B cell (primary cell): ENCODE measurements around the gene TTC28. TPM values are rescaled to one million over a fixed set of nuclear protein-coding genes. Genes with fewer than 3 reads are reported as not detected.

Experiments used
- ATAC-seq: fragments of 200-7000 bp; cut with Tn5 transposase; one replicate; pipeline ENCODE4 v1.10.0; 2021; ENCODE audit warnings: low read depth, mild to moderate bottlenecking, moderate number of reproducible peaks, moderate library complexity
- CTCF ChIA-PET: fragments of 350-600 bp; sonication (Branson Sonifier 250); formaldehyde crosslinking; loops from one replicate; lab custom pipeline; 2021; ENCODE audit warnings: antibody characterized with exemption, inconsistent platforms; lab: Charles Lee
- POLR2A ChIA-PET: fragments of 350-600 bp; sonication (Branson Sonifier 250); formaldehyde crosslinking; loops from one replicate; lab custom pipeline; 2021; ENCODE audit warnings: antibody characterized with exemption; lab: Charles Lee
- DNase-seq: peaks from one replicate; pipeline ENCODE4 v3.0.0; 2013
- H2AFZ ChIP-seq: 2 replicates; pipeline ENCODE4 v1.6.1; 2012; ENCODE audit warnings: mild to moderate bottlenecking, low read depth, low read length; ENCODE audit not compliant: insufficient read depth, poor library complexity, severe bottlenecking
- H3K27ac ChIP-seq, 2 donors: 1 replicate in 1 of 2; 2 replicates in 1 of 2; pipeline ENCODE4 v1.5.1; 2012 to 2013; ENCODE audit warnings: low read length in 2 of 2, mild to moderate bottlenecking in 2 of 2, moderate library complexity in 1 of 2
- H3K27me3 ChIP-seq, 4 experiments: fragments of 200-600 bp in 1 of 4; sonication (generic) in 1 of 4; replicated peaks in 1 of 4; 1 replicate in 2 of 4; 2 replicates in 2 of 4; pipeline versions ENCODE4 v1.6.1 to v1.7.0; 2013 to 2016; ENCODE audit warnings: low read length in 3 of 4, mild to moderate bottlenecking in 2 of 4, mixed read lengths in 1 of 4, moderate library complexity in 1 of 4; ENCODE audit not compliant: insufficient read depth in 4 of 4, control insufficient read depth in 3 of 4; ENCODE audit errors: control extremely low read depth in 1 of 4
- H3K36me3 ChIP-seq, 2 experiments: replicated peaks in 1 of 2; 1 replicate in 1 of 2; 2 replicates in 1 of 2; pipeline versions ENCODE4 v1.6.1 to v1.7.1; 2013; ENCODE audit warnings: low read length in 1 of 2; ENCODE audit not compliant: insufficient read depth in 2 of 2, control insufficient read depth in 1 of 2; ENCODE audit errors: control extremely low read depth in 1 of 2, extremely low read depth in 1 of 2
- H3K4me1 ChIP-seq, 2 donors: fragments of 200-600 bp in 1 of 2; sonication (generic) in 1 of 2; 1 replicate in 1 of 2; 2 replicates in 1 of 2; pipeline versions ENCODE4 v1.5.1 to v1.6.1; 2013 to 2017; ENCODE audit warnings: low read length in 2 of 2; ENCODE audit not compliant: control insufficient read depth in 2 of 2, insufficient read depth in 2 of 2
- H3K4me2 ChIP-seq: replicated peaks from 2 replicates; pipeline ENCODE3; 2012; ENCODE audit warnings: mild to moderate bottlenecking, low read depth, low read length; ENCODE audit not compliant: poor library complexity, severe bottlenecking
- H3K4me3 ChIP-seq, 5 experiments: fragments of 200-600 bp in 1 of 5; sonication (generic) in 1 of 5; 1 replicate in 3 of 5; 2 replicates in 2 of 5; pipeline versions ENCODE4 v1.5.1 to v1.7.0; 2011 to 2016; ENCODE audit warnings: low read length in 4 of 5, mild to moderate bottlenecking in 4 of 5, low read depth in 2 of 5, control low read depth in 1 of 5, moderate library complexity in 1 of 5; ENCODE audit not compliant: insufficient read depth in 1 of 5; ENCODE audit errors: control extremely low read depth in 1 of 5, extremely low read depth in 1 of 5
- H3K79me2 ChIP-seq: fragments of 200-600 bp; sonication (generic); one replicate; pipeline ENCODE4 v1.6.0; 2016; ENCODE audit warnings: low read length; ENCODE audit not compliant: control insufficient read depth, insufficient read depth
- H3K9ac ChIP-seq: fragments of 200-600 bp; sonication (generic); 2 replicates; pipeline ENCODE4 v1.6.1; 2017; ENCODE audit warnings: mild to moderate bottlenecking, low read length, moderate library complexity
- H3K9me3 ChIP-seq, 3 donors: one replicate each; pipeline versions ENCODE4 v1.6.1 to v1.7.1; 2013; ENCODE audit warnings: low read length in 2 of 3; ENCODE audit not compliant: control insufficient read depth in 2 of 3, insufficient read depth in 1 of 3; ENCODE audit errors: control extremely low read depth in 1 of 3
- H4K20me1 ChIP-seq: 2 replicates; pipeline ENCODE4 v1.6.0; 2012; ENCODE audit warnings: mild to moderate bottlenecking, low read length; ENCODE audit not compliant: insufficient read depth, control insufficient read depth, poor library complexity, severe bottlenecking
- H3K27ac Mint-ChIP-seq: one replicate; pipeline ENCODE4 v1.8.0; 2021; ENCODE audit warnings: mixed read lengths
- H3K27me3 Mint-ChIP-seq: one replicate; pipeline ENCODE4 v1.8.0; 2021; ENCODE audit warnings: mixed read lengths
- H3K4me1 Mint-ChIP-seq: one replicate; pipeline ENCODE4 v1.8.0; 2021; ENCODE audit warnings: mixed read lengths
- H3K4me3 Mint-ChIP-seq: one replicate; pipeline ENCODE4 v1.8.0; 2021; ENCODE audit warnings: mixed read lengths
- H3K9me3 Mint-ChIP-seq: one replicate; pipeline ENCODE4 v1.8.0; 2022; ENCODE audit warnings: mixed read lengths; ENCODE audit not compliant: insufficient read depth
- CTCF ChIP-seq: fragments of 200-600 bp; IDR thresholded peaks from one replicate; pipeline ENCODE4 v1.8.0; 2022; ENCODE audit warnings: antibody characterized with exemption, mild to moderate bottlenecking
- EZH2 ChIP-seq: IDR thresholded peaks from 2 replicates; pipeline ENCODE4 v1.6.1; 2012; ENCODE audit warnings: borderline replicate concordance, low read depth, mild to moderate bottlenecking, moderate library complexity, low read length; ENCODE audit not compliant: insufficient read depth, poor library complexity, severe bottlenecking
- WGBS: methylation state at CpG from one replicate; pipeline ENCODE4 v1.1.5; 2013; ENCODE audit warnings: missing lambda C conversion rate; ENCODE audit not compliant: insufficient coverage; 5-methylcytosine and 5-hydroxymethylcytosine counted together
- intact Hi-C: fragments of 100-400 bp; cut with micrococcal nuclease; formaldehyde crosslinking; loops from one replicate; pipeline ENCODE4 v1.10.0; 2022
- polyA plus RNA-seq: library from polyadenylated mRNA; depleted of rRNA; stranded (reverse); fragments of >200 nt; gene quantifications from 2 replicates; pipeline ENCODE4 v1.2.3, GENCODE V29; 2012
- total RNA-seq, 2 donors: library from RNA; stranded (reverse); fragments of 120-200 nt in 1 of 2; gene quantifications; 1 replicate in 1 of 2; 2 replicates in 1 of 2; pipeline versions ENCODE4 v1.2.3 to v1.2.4, GENCODE V29; 2013 to 2022

Gene TTC28
- total and polyA plus RNA-seq, 2 donors (not counting 1 experiment from before 2014, with no cell fraction given) = 4.5 to 7.3 TPM

DNA sequence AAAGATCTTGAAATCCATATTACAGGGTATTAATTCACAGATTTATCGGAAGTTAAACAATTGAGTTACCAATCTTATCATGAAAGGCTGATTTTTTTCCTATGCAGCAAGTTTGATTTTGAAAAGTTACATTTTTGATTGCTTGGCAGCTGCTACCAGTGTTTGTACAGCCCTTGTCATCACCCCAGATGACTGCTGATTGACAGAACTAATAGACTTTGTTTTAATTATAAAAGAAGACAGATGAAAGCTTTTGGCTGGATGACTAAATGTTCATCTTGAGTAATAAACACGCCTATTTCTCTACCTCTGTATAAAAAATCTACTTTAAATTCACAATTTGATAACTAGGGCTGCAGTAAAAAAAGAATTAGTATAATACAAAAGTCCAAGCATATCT is 259.7 kb downstream of the TTC28 start:
- ChIA-PET CTCF (no interaction called here), POLR2A (no interaction called here)
- H3K27me3 Mint-ChIP-seq = peaks cover 14% of the 10 kb centered on the region
- Histone ChIP-seq H2AFZ (no peak overlapping the region), H3K9ac (no peak overlapping the region), H3K4me2 (no peak overlapping the region), H3K9me3 (no peaks in the 10 kb centered on the region), H4K20me1 (no peaks in the 10 kb centered on the region), H3K27ac (no peak overlapping the region), H3K4me3 (no peak overlapping the region), H3K4me1 (no peaks in the 10 kb centered on the region), H3K27me3 (no peaks in the 10 kb centered on the region), H3K36me3 (no peaks in the 10 kb centered on the region), H3K79me2 (no peaks in the 10 kb centered on the region)
- TF ChIP-seq CTCF (no peak), EZH2 (no peak)
- no peak for DNase-seq
- no peaks in the 10 kb centered on the region for H3K4me1 Mint-ChIP-seq
- intact Hi-C loops = no loop called here
- no peak for ATAC-seq
- no peaks in the 10 kb centered on the region for H3K9me3 Mint-ChIP-seq
- H3K27ac Mint-ChIP-seq = no peak overlapping the region
- no peak overlapping the region for H3K4me3 Mint-ChIP-seq
- WGBS = no CpG with 5 or more reads among the region's 2 CpGs

GRCh38 chr22:28418008-28418407 is 261.6 kb downstream of the TTC28 start:
- POLR2A ChIA-PET = no interaction called here
- Histone ChIP-seq H3K36me3 (no peaks in the 10 kb centered on the region), H3K9me3 (no peaks in the 10 kb centered on the region), H3K4me2 (no peak overlapping the region), H3K27me3 (no peaks in the 10 kb centered on the region), H4K20me1 (no peaks in the 10 kb centered on the region), H3K79me2 (no peaks in the 10 kb centered on the region), H3K4me3 (no peak overlapping the region), H3K9ac (no peak overlapping the region), H2AFZ (no peak overlapping the region), H3K4me1 (no peaks in the 10 kb centered on the region), H3K27ac (no peak overlapping the region)
- no peak overlapping the region for H3K27ac Mint-ChIP-seq
- no peak for DNase-seq
- no peak overlapping the region for H3K4me3 Mint-ChIP-seq
- CTCF ChIA-PET = no interaction called here
- H3K9me3 Mint-ChIP-seq = no peaks in the 10 kb centered on the region
- no peak for ATAC-seq
- TF ChIP-seq CTCF = no peak
- no peak for TF ChIP-seq EZH2
- no CpG with 5 or more reads among the region's 1 CpG for WGBS
- intact Hi-C loops = no loop called here
- H3K4me1 Mint-ChIP-seq = no peaks in the 10 kb centered on the region
- H3K27me3 Mint-ChIP-seq = peaks cover 19% of the 10 kb centered on the region
